A172 (cell line): Measurements from ENCODE around the gene PRPF40B. TPM values are rescaled to one million over a fixed set of nuclear protein-coding genes. Genes with fewer than 3 reads are reported as not detected.
"Not testable (repeated sequence)": the region's sequence is repeated elsewhere in the genome, so short reads cannot be mapped to it uniquely, and the experiment has no call there.

Experiments
- DNase-seq: peaks from one replicate; pipeline ENCODE4 v3.0.0-alpha.2; 2015; ENCODE audit warnings: low spot score
- total RNA-seq: library from RNA; depleted of rRNA; stranded (reverse); fragments of >200 nt; shearing (Covaris generic); gene quantifications from 2 replicates; pipeline ENCODE4 v1.2.3, GENCODE V29; 2014; rRNA removed

The PRPF40B gene
- total RNA-seq = 9.1 and 13.9 TPM in 2 replicates

DNA sequence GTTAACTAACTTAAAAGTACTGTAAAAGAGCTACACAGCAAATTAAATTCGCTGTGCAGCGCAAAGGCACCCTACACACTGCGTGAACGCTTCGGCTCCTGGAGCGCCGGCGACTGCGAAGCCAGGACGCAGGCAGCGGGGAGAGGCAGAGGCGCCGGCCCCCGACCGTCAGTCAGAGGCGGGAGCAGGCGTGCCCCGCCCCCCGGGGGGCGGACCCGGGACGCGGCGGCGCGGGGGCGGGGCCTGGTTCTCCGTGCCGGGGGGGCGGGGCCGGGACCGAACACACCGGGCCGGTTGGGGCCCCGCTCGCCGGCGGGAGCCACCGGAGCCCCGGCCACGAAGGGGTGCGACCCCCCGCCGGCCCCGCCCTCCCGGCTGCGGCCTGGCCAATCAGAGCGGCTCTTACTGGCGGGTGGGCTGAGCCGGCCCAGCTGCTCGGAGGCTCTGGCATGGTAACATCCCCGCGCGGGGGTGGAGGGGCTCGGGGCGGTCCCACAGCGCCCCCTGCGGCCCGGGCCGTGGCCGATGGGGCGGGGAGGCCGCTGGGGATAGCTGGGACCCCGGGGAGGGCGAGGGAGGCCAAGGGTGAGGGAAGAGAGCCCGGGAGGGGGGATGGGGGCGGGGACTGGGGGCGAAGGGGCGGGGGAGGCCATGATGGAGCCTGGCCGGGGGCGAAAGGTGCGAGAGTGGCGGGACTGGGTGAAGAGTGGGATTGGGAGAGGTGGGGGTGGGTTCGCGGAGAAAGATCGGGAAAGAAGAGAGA lies at the start of gene PRPF40B:
Gene PRPF40B (plus strand): TSS at position 420 of the 763 bp plus-strand sequence. CDS start 30 bp downstream, at position 450.
- peak; percentile 56 for DNase-seq

DNA sequence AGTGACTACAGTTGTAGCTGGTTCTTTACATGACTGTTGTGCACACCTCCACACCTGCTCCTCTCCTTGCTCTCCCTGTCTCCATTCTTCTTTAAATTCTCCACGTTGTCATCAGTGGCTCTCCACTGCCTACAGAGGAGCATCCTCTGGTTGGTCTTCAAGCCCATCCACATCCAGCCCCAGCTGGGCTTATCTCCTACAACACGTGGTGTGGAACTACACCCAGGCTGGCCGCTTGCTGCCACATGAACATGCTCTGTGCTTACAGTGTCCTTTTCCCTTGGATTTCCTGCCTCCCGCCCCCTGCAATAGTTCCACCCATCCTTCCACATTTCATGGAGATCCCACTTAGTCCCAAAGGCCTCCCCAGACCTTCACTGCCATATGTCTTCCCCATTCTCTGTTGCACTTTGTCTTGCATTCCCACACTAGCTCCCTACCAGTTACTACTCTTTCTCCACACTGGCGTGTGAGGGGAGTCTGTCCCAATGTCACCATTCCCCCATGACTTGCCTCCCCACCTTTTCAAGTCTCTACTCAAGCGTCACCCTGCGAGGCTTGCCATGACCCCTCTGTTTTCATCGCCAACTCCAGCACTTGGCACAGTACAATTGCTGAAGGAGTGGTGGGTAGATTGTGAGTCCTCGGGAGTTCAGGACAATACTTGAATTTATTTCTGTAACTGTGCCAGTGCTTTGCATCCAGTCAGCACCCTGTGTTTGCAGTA lies 45.6 kb upstream of the PRPF40B start:
- no peak for DNase-seq

DNA sequence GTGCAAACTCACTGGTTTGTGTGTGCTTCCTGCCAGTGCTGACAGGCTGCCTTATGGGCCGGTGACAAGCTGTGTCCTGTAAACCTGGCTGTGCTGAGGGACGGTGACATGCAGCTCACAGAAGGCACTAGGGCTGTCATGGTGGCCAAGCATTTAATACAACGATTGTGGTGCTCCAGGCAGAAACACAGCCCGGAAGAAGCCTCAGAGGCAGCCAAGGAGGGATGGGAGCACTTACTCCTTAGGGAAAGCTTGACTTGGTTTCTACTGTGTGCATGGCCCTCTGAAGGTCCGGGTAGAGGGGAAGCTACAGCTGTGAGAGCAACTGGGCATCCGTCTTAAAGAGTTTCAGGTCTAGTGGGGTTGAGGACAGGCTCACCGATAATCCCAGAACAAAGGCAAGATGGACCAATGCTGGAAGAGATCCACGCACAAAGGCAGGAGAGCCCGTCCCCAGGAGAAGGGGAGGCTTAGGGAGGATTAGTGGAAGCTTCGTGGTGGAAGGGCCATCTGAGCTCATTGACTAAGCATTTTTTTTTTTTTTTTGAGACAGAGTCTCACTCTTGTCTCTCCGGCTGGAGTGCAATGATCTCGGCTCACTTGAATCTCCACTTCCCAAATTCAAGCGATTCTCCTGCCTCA lies 44.8 kb upstream of the PRPF40B start:
- DNase-seq = no peak

DNA sequence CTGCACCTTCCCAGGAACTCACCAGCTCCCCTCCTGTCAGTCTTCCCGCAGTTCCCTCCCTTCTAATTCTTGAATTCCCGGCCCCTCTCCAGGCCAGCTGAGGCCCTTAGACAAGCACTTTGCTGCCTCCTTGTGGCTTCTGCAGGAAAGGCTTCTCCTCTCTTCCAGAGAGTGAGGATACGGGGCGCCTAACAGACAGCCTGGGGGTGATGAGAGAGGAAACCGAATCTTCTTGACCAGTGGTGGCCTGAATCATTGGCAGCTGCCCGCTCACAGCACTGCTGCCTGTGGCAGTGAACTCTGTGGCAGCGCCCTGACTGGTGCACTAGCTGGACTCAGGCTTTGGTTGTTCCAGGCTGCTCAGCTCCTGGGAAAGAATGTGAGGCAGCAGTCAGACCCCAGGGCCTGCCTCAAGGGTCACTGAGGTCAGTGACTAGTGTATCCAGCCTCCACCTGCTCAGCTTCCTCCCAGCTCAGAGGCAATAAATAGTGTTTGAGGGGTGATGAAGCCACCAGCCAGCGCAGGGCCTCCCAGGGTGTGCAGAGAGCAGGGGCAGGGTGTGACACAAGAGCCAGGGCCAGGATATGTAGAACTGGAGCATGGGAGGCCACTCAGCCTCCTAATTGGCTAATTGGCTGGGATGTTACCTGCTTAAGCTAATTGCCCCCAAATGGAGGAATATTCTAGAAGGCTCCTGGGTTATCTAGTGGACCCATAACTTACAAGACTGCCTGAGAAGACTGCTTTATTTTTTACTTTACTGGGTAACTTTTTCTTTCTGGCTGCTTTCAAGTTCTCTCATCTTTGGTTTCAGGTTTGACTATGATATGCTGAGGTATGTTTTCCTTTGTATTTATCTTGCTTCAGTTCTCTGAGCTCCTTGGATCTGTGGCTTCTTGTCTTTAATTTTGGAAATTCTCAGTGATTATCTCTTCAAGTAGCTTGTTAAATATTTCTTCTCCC lies 42.5 kb upstream of the PRPF40B start:
- peak; percentile 84 for DNase-seq

DNA sequence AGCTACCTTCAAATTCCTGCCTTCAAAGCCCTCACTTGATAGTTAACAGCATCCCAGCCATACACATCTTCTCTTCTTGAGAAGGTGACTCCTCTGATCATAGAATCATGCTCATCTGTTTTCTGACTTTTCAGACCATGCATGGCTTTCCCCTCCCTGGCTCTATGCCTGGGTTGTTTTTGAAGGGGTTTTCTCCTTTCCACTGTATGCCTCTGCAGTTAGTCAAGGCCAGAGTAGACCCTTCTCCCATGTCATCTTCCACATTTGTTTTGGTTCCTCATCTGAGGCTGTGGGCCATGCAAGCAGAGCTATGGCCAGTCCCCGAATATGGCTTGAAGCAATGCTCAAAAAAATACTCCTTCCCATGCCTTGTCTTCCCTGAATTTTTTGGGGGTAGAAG lies 41.2 kb upstream of the PRPF40B start:
- no peak for DNase-seq

DNA sequence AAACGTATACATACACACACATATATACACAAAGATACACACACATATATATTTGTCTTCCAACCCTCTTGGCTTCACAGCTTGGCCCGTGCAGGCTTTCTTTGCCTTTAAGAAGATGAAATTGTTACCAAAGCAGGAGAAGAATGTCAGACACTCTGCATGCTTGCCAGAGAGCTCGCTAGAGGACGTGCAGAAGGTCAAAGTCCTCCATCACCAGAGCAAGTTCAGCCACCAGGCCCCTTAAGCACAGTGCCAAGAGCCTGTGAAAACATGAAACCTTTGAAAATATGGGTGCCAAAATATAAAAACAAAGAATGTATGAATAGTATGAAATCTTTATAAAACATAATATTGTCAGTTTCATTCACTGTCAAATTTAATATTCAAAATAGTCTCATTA lies 40.5 kb upstream of the PRPF40B start:
- DNase-seq = no peak

DNA sequence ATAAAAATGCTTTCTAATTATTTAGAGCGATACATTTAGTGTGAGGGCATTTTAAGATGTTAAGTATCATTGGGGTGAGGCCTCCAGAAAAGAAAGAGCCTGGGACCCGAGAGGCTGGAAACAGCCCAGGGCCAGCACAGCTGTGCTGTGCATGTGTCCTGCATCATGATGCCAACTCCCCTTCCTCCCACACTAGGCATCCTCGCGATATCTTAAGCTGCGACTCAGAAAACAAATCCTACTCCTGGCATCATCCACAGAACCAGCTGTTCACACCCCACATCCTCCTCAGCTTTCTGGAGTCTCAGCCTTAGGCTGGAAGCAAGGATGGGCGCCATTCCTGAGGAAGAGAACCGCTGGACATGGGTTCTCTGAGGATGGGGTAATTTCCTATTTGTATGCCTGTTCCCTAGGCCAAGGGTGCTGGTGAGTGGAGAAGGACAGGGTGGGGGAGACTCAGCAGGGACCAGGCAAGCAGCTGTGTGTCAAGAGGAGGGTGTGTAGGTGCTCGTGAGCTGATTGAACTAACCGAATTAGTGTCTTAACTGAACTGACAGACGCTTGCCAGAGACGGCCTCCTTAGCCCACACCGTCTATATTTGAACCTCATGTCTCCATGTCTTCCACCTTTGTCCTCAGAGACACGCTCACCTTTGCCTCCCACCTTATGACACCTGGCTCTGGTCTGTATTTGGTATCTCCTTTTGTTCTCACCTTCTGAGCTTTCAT lies 39.8 kb upstream of the PRPF40B start:
- no peak for DNase-seq

DNA sequence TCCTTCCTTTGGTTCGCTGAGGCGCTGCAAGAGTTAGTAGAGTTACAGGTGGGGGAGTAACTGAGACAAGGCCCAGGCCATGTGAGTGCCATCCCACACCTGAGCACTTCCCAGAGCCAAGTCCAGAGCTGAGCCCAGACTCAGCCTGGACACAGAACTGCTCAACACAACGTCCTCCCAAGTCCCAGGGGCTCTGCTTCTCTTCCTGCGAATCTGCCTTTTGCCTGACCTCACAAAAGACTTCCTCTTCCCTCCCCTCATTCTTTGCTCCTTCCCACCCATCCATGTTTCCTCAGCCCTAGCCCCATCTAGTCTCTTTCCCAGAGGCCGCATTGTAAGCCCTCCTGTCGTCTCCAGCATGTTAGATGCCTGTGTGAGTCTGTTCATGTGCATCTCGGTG lies 38.8 kb upstream of the PRPF40B start:
- no peak for DNase-seq

DNA sequence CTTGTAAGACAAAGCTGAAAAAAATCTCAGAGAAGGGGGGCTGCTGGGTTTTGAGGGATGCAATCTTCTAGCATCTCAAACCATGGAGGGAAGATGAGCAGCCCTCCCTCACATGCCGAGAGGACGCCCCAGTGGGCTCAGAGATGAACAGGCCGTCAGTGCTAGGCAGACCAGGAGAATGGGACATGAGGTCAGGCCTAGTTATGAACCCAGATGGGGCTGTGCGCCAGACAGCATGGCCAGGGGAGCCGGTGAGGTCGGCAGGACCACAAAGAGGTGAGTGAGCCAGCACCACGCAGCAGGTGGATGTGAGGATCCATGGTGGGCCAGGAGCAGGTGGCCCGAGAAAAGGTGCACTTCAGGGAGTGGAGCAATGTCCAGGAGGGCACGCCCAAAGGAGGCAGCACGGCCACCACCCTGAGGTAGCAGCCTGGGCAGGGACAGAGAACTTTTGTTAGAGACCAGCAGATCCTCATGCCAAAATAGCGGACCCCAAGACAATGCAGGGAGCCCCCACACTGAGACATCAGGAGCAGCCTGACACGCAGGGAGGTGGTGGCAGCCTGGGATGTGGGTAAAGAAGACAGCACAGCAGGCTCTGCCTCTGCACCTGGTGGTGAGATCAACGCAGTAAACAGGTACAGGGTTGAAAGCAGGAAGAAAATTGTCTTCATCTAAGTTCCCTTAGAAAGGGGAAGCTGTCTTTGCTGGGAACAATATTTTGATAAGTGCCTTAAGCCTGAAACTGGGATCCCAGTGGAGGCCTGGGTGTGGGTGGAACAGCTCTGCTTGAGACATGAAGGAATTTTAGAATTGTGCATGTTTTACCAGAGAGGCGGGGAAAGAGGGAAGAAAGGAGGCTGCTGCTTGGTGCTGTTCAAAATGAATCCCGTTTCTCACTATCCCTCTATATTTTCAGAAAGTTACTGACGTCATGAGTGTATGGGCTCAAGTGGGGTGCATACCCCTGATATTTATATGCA lies 37.6 kb upstream of the PRPF40B start:
- DNase-seq = no peak

DNA sequence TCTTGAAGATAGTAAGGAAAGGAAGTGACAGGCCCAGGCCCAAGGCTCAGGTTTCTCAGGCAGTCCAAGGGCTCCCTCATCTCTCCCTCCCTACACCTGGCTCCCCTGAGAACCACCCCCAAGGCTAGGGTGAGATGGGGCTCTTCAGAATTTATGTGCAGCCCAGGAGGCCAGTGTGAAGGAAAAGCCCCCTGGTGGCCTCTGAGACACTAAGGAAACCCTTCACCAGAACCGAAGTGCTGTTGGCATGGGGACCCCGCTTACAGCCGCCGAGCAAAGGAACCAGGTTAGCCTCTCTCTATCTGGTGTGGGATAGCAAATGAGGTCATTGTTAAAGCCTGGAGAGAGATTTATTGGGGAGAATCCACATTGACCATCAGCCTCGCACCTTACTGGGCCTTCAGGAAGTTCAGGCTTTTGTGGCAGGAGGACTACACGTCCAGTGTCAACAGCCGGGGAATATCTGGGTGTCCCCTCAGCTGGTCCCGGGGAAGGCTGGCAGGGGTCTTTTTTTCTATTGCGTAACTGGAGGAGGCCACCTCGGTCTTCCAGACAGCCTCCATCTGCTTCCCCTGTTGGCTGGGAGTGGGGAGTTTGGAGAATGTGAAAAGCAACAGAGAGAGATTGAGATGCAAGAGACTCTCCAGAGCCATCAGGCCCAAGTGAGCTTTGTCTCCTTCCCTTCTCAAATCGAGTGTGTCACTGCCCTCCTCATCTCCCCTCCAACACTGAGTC lies 36.0 kb upstream of the PRPF40B start:
- DNase-seq = no peak

DNA sequence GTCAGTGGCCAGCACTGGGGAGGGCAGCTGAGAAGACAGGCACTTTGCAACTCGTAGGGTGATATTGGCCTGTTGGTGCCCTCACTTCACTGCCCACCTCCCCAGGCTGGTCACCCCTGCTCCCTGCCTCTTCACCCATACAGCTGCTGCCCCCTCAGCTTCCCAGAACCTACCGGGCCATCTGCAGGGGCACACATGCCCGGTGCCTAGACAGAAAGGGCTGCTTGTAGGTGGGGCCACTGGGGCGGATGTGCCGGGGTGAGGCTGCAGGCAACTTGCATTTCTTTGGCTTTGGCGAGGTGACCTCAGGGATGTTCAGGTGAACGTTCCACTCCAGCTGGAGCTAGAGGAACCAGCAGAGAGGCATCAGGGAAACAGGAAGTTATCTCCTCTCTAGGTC lies 35.1 kb upstream of the PRPF40B start:
- no peak for DNase-seq

DNA sequence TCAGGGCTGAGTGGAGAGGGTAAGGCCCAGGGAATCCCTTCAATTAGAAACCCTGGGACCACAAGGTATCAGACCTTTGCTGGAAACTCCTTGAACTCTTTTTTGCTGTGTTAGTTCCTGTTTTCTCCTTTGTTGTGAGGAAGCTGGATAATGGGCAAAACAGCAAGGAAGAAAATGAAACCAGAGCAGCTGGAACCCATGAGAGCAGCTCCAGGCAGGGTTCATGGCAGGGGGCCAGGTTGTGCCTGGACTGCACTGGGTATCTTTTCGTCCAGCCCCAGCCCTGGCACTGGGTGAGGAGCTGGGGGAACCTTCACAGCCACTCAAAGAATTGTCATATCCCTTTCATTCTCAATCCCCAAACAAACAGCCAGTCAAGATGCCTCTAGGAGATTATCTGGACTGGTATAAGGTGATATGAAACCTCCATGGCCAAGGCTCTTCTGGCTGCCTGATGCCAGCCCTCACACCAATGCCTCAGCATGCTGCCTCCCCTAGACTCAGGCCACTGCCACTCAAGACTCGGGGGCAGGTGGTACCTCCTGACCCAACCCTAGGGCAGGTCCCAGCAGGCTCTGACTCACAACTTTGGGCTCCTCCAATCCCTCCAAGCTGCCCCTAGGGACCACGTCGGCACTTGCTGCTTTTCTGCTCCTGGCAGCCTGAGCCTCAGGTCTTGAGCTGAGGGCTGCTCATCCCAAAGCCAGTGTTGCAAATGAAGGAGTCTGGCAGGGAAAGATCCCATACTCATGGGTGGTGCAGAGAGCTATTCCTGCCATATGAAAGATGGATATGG lies 34.4 kb upstream of the PRPF40B start:
- no peak for DNase-seq

DNA sequence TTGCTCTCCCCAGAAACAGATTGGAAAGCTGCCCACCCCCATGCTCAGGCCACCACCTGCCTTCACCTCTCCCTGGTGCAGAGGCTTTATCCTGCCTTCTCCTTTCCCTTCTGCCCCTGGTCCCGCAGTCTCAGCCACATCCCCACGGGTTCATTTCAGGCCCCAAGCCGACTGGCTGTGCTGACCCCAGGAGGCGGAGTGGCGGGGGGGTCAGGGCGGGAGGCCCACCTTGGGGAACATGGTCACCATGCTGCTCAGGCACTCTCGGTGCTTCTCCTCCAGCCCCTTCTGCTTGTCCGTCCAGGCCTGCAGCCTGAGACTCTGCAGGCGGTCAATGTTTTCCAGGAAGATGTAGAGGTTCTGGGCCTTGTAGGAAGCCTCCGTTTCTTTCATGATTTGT lies 24.8 kb upstream of the PRPF40B start:
- DNase-seq = no peak

DNA sequence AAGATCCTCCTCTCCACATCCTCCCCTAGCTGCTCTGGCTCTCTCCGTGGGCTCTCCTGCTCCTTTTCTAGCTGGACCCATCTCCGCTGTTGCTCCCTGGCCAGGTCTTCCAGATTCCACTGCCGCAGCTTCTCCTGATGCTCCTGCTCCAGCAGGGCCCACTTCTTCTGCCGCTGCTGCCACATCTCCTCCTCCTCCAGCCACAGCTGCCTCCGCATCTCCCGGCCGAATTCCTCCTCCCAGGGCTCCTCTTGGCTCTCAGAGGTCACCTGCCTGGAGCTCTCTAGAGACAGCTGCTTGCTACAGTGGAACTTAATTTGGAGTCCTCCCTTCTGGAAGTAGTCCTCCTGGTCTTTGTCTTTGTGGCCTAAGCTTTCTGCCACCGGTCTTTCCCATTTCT lies 23.4 kb upstream of the PRPF40B start:
- DNase-seq = no peak

DNA sequence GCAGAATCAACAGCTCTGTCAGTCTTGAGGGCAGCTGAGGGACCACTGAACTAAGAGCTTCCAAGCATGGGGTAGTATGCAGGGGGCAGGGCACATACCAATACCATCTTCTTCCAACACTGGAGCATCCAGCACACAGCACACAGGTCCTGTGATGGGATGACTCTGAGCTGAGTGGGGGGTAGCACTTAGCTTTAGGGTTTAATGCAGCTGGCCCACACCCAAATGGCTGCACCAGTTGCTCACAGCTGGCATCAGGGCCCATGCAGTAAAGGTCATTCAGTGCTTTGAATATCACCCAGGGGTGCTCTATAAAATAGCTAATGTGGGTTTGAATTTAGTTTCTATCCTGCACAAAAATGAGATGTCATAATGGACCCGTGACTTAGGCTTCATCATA lies 19.6 kb upstream of the PRPF40B start:
- no peak for DNase-seq

DNA sequence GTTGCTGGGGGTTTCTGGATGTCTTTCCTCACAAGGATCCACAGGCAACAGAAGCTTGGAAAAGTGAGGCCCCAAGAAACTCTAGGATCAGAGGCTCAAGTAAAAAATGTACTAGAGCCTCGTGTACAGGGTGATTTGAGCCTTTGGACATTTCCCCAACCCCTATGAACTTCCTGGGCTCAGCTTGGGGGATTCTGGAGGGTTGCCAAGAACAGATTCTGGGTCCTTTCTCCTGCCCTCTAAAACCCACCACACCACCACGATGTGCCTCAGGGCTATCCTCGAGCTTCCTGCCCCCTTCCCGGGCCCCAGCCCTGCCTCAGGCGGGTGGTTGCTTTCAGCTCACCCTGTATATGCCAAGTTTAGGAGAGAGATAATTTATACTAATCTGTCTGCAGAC lies 18.5 kb upstream of the PRPF40B start:
- no peak for DNase-seq

DNA sequence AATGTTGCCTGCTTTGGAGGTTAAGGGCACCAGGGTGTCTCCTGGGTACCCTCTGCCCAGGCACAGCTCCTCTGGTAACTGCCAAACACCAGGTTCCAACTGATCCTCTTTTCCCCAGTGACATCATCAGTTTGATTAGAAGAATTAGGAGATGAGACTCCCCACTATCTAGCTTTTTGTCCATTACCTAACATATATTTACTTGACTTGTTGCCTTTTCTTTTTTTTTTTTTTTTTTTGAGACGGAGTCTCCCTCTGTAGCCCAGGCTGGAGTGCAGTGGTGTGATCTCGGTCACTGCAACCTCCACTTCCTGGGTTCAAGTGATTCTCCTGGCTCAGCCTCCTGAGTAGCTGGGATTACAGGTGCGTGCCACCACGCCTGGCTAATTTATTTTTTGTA lies 17.8 kb upstream of the PRPF40B start, which contains the start of gene FAM186B:
Gene FAM186B (minus strand): TSS at position 101 of the 400 bp plus-strand sequence. CDS start 162 bp downstream, outside the sequence.
- not testable (repeated sequence) for DNase-seq
